ENCODE results near the gene ASPSCR1. TPM values are rescaled to one million over a fixed set of nuclear protein-coding genes. Genes with fewer than 3 reads are reported as not detected.
"Not testable (repeated sequence)": the region's sequence is repeated elsewhere in the genome, so short reads cannot be mapped to it uniquely, and the experiment has no call there.

ASPSCR1 gene
- total RNA-seq, 1 donor from 2014 or later, result 31.5 TPM

DNA sequence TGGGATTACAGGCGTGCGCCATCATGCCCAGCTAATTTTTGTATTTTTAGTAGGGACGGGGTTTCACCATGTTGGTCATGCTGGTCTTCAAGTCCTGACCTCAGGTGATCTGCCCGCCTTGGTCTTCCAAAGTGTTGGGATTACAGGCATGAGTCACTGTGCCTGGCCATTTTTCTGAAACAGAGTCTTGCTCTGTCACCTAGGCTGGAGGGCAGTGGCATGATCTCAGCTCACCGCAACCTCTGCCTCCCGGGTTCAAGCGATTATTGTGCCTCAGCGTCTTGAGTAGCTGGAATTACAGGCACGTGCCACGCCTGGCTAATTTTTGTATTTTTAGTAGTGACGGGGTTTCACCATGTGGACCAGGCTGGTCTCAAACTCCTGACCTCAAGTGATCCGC lies 4.1 kb downstream of the ASPSCR1 start:
- not testable (repeated sequence) for DNase-seq (ENCODE audit: low spot score)

DNA sequence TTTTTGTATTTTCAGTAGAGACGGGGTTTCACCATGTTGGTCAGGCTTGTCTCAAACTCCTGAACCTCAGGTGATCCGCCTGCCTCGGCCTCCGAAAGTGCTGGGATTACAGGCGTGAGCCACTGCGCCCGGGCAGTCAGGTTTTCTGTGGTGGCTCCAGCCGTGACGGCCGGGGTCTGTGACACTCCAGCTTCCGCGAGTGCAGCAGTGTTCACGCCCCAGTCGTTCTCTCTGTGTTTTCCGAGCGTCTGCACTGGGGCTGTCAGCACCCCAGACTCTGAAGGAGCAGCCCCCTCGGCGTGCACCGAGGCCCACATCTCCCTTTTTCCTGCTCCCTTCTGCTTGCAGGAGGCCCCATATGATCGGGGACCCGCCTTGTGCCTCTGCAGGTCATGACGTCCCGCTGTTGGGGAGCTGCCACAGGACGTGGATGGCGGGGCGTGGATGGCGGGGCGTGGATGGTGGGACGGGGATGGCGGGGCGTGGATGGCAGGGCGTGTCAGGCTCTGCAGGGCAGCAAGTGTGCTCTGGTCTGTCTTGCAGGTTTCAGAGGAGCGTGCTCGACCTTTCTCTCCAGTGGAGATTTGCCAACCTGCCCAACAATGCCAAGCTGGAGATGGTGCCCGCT lies 5.7 kb downstream of the ASPSCR1 start:
- DNase-seq (ENCODE audit: low spot score), result no peak

DNA sequence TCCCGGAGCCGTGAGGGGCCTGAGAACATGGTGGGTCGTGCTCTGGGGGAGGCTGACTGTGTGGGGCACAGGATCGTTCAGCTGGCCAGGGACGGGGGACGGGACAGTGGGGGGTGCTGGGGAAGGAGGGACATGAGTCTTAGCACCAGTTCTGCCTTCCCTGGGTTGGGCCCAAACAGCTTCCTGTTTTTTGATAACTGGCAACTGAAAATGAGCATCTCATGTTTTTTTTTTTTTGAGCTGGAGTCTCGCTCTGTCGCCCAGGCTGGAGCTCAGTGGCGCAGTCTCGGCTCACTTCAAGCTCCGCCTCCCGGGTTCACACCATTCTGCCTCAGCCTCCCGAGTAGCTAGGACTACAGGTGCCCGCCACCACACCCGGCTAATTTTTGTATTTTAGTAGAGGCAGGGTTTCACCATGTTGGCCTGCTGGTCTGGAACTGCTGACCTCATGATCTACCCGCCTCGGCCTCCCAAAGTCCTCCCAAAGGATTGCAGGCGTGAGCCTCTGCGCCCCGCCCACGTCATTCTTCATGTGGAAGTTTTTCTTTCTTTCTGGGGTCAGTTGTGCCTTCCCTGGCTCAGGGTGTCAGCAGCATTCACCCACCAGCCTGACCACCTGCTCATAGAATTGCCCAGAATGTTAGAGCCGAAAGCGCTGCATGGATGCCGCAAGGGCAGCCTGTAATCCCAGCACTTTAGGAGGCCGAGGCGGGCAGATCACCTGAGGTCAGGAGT lies 6.4 kb downstream of the ASPSCR1 start:
- no peak for DNase-seq (ENCODE audit: low spot score)

DNA sequence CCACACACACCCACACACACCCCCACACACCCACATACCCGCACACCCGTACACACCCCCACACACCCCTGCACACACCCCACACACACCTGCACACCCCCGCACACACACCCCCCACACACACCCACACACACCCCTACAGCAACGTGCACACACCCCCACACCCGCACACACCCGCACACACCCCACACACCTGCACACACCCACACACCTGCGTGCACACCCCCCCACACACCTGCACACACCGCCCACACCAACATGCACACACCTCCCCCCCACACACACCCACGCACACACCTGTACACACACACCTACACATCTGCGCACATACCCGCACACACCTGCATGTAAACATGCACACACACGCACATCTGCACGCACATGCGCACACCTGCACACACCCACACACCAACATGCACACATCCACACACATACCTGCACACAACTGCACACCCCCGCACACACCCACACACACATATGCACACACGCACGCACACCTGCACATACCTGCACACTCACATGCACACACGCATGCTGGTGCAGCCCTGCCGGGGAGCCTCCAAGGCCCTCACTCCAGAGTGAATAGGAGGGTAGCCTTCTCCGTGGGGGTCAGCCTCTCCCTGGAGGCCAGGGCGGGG lies 7.5 kb downstream of the ASPSCR1 start:
- DNase-seq (ENCODE audit: low spot score), result no peak

DNA sequence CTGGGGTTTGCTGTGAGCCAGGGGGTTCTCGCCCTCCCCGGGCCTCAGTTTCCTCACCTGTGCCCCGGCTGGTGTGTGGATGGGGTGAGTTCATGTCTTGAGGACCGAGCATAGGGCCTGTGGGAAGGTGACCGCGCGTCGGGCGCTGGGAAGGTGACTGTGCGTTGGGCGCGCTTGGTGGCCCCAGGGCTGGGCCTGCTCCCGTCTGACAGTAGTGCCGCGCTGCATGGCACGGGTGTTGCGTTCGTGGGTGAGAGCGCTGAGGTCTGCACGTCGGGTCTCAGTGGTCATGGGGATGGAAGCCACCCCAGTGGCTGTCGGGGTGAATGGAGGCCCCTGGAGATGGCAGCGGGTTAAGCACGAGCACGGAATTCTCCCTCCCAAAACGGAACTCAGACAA lies 9.2 kb downstream of the ASPSCR1 start:
- no peak for DNase-seq (ENCODE audit: low spot score)

DNA sequence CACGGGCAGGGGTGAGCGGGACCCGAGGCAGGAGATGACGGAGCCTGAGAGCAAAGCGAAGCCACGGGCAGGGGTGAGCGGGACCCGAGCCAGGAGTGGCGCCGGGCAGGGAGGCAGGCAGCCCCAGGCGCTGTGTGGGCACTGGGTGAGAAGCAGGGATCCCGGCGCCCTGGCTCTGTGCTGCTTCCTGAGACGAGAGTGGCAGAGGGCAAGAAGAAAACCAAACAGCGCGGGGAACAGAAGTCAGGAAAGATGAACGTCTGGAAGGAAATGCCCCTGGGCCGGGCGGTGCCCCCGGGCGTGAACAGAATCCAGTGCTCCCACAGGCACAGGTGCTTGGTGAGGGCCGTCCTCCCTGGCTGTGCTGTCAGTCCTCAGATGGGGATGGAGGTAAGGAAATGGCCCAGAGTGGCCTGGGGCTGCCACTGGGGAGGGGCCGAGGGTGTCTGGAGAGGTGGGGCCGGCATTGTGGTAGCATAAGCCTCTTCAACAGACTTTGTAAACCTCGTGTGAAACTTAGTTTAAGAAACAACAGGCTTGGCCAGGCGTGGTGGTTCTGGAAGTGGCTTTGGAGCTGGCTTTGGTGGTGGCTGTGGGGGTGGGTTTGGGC lies 9.8 kb downstream of the ASPSCR1 start:
- no peak for DNase-seq (ENCODE audit: low spot score)

DNA sequence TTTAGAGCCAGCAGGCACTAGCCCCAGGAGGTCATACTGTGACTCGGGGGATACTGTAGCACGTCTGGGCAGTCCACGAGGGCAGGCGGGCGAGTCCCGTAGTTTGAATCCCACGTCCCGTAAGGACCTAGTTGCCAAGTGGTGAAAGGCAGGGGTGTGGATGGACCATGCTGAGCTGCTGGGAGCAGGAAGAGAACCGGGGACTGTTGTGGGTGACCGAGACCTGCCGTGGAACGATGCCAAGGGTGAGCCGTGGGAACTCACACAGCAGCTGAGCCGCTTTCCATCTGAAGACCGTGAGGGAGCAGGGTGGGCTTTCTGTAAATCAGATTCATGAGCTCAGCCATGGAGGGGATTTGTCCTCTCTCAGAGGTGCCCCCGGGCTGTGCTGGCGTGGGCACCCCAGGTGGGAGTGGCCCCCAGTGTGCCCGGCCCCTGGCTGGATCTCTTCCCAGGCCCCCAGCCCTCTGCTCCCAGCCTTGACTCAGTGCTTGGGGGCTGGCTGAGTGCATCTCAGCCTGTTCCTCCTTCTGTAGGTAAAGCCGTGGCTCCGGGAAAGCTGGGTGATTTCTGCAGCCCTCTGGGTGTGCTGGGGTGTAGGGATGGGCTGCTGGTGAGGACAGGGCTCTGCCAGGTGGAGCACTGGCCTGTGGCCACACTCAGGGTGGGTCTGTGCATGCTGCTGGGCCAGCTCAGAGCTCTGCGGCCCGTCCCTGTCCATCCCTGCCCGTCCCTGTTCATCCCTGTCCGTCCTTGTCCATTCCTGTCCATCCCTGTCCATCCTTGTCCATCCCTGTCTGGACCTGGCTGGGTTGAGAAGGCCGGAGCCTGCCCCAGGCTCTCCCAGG lies 13.6 kb downstream of the ASPSCR1 start:
- DNase-seq (ENCODE audit: low spot score), result no peak

DNA sequence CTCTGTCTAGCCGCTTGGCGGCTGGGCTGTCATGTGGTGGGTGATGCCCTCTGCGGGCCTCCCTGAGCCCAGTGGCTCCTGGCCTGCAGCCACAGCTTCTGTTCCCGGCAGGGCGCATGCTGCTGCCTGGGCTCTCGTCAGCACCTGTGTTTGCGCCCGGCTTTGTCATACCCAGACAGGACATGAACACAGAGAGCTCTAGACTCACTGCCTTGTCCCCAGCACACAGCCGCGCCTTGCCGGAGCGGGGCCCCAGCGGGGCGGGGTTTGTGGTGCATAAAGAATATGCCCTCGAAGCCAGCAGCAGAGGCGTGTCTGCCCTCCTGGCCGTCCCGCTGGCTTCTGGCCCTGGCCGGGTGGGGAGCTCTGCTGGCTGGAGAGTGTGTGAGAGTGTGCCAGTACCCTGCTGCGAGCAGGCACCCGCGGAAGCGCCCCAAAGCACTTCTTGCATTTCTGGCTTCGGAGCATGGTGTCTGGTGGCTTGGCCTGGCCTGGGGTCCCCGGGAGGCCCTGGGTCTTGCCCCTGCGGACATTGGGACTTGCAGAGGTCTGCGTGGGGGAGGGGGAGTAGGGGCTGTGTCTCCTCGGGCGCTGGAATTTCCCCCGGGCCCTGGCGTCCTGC lies 14.4 kb downstream of the ASPSCR1 start:
- DNase-seq (ENCODE audit: low spot score), result no peak

DNA sequence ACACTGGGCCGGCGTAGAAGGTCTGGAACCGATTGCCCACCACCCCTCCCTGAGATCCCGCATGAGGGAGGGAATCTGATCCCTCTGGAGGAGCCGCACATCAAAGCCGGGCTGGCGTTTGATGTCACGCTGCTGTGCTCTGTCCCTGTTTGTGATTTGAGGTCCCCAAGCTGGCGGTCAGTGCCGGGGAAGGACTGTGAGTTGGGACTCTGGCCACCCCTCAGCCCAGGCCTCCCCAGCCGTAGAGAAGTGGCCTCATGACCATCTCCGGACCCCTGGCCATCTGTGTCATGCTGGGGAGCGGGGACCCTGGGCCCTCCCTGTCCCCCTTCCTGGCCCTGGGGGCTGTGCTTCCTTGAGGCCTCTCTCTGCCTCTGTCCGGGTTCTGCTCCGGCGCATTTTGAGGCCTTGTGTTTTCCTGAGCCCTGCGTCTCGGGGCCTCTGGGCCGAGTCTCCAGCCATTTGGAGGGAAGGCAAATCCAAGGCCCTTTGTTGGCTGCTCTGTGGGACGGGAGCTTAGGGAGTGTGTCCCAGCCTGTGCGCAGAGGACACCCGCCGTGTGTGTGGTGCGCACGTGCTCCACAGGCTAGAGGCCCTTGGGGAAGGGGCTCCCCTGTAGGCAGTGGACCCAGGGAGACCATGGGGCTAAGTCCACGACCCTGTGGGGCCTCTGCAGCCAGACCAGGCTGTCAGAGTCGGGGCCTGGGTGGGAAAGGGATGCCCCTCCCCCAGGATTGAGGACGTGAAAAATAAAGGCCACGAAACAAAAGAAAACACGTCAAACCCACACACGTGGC lies 15.1 kb downstream of the ASPSCR1 start:
- no peak for DNase-seq (ENCODE audit: low spot score)

DNA sequence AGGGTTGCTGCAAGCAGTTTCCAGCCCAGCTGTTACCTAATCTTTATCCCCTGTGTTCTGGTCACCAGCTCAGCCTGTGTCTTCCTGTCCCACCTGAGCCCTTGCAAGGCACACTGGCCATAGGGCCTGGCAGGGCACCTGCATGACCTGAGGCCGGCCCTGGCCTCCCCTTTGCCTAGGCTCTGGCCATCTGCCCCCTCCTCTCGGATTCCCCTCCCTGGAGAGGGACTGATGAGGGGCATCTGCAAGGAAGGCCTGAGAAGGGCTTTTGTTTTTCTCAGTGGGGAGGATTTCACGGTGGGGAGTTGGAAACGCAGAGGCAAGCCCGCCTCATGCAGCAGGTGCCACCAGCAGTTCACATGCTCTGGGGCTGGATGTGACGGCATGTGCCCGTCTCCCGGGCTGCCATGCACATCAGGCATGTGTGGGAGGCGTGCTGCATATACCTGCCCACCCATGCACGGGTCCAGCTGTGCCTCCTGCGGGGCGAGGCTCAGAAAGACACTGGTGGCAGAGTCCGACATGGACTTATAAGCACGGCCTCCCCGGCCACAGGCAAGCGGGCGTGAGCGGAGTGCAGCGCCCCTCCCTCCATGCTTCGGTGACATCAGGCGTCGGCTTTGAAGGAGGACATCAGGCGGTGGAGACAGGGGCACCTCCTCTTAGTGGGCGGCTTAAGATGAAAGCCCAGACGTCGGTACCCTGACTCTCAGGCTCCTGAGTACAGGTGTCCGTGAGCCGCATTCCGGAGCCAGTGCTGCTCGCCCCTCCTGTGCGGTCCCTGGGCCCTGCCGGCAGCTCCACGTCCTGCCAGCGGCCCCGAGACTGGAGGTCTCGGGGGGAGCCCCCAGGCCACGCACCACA lies 16.5 kb downstream of the ASPSCR1 start:
- DNase-seq (ENCODE audit: low spot score), result no peak

DNA sequence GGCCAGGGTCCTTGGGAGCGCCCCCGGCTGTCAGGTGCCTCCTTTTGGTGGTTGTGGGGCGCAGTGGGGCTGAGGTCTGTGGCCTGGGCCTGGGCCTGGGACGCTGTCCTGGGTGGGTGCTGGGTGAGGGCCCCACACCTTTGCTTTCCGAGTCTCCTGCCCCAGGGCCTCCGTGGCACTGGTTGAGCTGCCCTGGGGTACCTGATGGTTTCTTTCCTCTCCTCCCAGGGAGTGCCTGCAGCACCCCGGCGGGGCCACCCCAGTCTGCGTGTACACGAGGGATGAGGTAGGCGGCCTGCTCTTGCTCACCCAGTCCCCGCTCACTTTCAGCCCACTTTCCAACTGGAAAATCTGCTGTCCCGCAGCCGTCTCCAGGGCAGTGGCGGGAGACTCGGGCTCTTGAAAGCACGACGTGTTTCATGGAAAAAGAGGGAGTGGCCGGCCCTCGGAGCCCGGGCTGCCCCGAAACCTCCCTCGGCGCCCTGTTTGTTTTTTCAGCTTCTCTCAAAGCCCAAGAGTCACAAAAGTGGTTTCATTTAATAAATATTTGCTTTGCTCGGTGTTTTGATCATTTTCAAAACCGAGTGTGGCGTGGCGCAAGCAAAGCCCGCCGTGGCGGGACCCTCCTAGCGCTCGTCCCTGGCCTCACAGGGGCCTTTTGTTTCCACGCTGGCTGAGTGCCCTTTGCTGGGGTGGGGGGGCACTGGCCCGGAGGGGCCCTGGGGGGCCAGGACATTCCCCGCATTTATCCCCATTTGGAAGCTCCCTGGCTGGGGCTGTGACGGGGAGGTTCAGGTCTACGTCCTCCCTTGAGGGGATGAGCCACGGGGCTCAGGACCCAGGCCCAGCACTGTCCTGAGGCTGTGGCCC lies 17.4 kb downstream of the ASPSCR1 start:
- DNase-seq (ENCODE audit: low spot score), result no peak

DNA sequence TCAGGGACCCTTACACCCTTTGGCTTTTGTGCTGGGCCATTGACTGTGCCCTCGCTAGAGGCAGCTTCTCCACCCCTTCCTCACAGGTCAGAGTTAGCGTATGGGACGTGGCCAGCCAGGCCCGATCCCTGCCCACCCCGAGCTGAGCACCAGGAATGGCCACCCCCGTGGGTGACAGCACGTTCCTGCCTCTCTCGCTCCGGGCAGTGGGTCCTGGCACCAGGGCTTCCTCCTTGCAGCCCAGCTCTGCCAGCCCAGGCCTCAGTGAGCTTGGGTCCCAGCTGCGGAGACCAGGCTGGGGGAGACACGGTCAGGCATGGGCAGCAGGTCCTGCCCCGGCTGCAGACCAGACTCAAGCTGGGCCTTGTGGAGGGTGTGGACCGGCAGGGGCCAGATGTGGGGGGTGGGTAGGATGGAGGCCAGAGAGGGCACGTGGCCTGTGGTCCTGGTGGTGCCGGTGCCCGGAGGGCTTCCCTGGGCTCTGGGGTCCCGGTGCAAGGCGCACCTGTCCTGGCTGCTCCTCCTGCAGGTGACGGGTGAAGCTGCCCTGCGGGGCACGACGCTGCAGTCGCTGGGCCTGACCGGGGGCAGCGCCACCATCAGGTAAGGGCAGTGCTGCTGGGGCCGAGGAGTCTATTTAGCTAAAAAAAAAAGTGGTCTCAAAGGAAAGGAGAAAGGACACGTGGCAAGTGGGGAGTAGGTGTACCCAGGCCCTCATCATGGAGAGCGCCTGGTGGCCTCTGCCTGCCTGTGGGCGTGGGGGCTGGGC lies 18.2 kb downstream of the ASPSCR1 start:
- no peak for DNase-seq (ENCODE audit: low spot score)

DNA sequence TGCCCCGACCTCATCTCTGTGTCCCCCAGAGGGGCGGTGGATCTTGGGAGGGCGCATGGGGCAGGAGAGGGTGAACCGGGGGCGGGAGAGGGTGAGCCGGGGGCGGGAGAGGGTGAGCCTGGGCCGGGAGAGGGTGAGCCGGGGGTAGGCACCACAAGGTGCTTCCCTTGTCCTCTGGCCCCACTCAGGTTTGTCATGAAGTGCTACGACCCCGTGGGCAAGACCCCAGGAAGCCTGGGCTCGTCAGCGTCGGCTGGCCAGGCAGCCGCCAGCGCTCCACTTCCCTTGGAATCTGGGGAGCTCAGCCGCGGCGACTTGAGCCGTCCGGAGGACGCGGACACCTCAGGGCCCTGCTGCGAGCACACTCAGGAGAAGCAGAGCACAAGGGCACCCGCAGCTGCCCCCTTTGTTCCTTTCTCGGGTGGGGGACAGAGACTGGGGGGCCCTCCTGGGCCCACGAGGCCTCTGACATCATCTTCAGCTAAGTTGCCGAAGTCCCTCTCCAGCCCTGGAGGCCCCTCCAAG lies 18.9 kb downstream of the ASPSCR1 start:
- DNase-seq (ENCODE audit: low spot score), result no peak

DNA sequence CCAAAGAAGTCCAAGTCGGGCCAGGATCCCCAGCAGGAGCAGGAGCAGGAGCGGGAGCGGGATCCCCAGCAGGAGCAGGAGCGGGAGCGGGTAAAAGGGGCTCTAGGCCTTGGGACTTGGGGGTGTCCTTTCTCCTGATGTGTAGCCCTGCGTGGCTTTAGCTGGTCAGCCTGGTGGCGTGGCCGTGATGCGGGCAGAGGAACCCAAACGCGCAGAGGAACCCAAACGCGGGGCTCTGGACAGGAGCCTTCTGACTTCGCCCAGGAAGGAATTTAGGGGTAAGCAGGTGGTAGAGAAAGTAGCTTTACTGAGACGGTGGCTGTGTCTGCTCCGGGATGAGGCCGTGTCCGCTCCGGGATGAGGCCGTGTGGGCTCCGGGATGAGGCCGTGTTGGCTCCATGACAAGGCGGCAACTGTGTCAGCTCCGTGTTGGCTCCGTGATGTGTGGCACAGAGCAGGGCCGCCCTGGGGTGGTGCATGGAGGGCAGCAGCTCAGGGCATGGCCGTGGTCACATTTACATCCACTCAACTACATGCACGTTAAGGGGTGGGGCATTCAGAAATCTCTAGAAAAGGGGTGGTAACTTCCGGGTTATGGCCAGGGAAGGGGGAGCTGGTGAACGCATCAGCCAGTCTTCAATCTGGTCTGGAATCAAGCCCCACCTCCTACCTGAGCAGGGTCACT lies 19.5 kb downstream of the ASPSCR1 start:
- DNase-seq (ENCODE audit: low spot score), result no peak

DNA sequence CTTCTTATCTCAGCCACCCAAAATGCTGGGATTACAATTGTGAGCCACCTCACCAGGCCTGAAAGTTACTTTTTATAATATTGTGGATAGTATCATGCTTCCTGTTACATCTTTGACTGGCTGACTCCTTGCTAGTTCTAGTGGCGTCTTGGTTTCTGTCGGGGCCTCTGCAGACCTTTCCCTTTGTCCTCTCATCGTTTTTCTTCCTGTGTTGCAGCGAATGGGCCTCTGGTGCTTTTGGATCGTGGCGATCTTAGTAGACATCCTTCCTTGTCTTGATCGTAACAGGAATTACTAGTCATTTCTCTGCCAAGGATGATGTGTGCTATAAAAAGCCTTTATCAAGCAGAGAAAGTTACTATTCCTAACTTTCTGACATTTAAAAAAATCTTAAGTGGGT lies 20.8 kb downstream of the ASPSCR1 start:
- no peak for DNase-seq (ENCODE audit: low spot score)

DNA sequence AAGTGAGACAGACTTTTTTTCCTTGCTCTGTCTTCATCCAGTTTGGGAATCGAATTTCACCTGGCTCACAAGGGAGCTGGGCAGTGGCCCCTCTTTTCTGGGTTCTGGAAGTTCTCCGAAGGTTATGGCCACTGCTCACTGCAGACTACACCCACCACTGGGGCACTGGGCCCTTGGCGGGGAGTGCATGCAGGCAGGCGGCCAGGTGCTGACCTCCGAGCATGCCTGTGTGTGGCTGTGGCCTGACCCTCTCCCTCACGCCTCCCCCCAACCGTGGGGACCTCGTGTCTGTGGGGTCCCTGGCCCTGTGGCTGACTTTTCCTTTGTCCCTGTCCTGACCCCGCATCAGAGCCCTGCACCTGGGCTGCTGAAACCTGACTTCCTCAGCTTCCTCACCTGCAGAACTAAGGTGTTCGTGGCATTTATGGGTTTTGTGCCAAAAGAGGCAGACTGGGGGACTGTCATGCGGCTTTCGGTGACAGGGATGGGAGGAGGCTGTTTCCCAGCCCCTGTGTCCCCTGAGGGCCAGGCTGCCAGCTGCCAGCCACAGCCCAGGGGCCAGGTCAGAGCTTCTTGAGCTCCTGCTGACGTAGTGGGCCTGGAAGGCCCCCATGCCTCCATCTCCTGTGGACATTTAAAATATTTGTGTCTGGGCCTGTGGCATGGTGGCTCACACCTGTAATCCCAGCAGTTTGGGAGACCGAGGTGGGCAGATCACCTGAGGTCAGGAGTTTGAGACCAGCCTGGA lies 21.4 kb downstream of the ASPSCR1 start:
- DNase-seq (ENCODE audit: low spot score), result no peak

All from mesenteric fat pad (tissue), 1 donor.